ENCODE results near the gene ZDHHC14. TPM values are rescaled to one million over a fixed set of nuclear protein-coding genes. Genes with fewer than 3 reads are reported as not detected.

ZDHHC14 gene
- total RNA-seq, 2 experiments from 2014 or later = 1.3 to 1.6 TPM

DNA sequence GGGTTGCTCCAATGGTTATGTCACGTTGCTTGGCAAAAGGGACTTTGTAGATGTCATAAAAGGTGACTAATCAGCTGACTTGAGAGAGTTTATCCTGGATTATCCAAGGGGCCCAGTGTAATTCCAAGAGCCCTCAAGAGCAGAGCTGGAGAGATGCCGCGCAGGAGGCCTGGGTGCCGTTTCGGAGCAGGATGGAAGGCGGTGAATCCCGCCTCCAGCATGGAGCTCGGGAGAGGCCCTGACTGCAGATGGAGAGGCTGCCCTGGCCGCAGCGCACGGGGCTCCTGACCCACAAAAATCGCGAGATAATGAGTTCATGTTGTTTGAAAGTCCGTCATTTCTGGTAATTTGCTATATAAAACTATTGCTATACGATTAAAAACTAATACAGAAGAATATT is 219.8 kb downstream of the ZDHHC14 start:
- Mint-ChIP-seq H3K9me3 (no peaks in the 10 kb centered on the region), H3K27me3 (no peaks in the 10 kb centered on the region), H3K36me3 (ENCODE audit: low read depth) (no peaks in the 10 kb centered on the region), H3K27ac (no peak overlapping the region), H3K4me3 (no peak overlapping the region), H3K4me1 (ENCODE audit: low read depth) (no peaks in the 10 kb centered on the region)
- Histone ChIP-seq H3K4me3 (ENCODE audit: low read length) (no peak overlapping the region), H3K9me3 (ENCODE audit: control insufficient read depth in 1 of 2, insufficient read depth in 1 of 2, low read length in 2 of 2) (no peaks in the 10 kb centered on the region), H3K27me3 (ENCODE audit: control insufficient read depth in 1 of 2, insufficient read depth in 2 of 2, low read length in 2 of 2) (no peaks in the 10 kb centered on the region), H3K27ac (ENCODE audit: low read depth in 1 of 2, low read length in 2 of 2) (no peak overlapping the region), H3K4me1 (ENCODE audit: insufficient read depth, low read length) (peaks cover 5% of the 10 kb centered on the region), H3K36me3 (ENCODE audit: insufficient read depth, low read length) (no peaks in the 10 kb centered on the region)
- TF ChIP-seq, protein P1, sequence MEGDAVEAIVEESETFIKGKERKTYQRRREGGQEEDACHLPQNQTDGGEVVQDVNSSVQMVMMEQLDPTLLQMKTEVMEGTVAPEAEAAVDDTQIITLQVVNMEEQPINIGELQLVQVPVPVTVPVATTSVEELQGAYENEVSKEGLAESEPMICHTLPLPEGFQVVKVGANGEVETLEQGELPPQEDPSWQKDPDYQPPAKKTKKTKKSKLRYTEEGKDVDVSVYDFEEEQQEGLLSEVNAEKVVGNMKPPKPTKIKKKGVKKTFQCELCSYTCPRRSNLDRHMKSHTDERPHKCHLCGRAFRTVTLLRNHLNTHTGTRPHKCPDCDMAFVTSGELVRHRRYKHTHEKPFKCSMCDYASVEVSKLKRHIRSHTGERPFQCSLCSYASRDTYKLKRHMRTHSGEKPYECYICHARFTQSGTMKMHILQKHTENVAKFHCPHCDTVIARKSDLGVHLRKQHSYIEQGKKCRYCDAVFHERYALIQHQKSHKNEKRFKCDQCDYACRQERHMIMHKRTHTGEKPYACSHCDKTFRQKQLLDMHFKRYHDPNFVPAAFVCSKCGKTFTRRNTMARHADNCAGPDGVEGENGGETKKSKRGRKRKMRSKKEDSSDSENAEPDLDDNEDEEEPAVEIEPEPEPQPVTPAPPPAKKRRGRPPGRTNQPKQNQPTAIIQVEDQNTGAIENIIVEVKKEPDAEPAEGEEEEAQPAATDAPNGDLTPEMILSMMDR (IDR thresholded peaks at IDR 0.05) = no peak
- CTCF ChIA-PET = interaction anchor here (0.9 kb wide), 1 partner anchor 31 kb away, joined by 3 read pairs; no protein-coding TSS in a partner anchor
- ATAC-seq (ENCODE audit: poor library complexity) = no peak
- POLR2A ChIA-PET = no interaction called here
- intact Hi-C loops (cut with DNase I, micrococcal nuclease) = no loop called here
- DNase-seq = no peak

DNA sequence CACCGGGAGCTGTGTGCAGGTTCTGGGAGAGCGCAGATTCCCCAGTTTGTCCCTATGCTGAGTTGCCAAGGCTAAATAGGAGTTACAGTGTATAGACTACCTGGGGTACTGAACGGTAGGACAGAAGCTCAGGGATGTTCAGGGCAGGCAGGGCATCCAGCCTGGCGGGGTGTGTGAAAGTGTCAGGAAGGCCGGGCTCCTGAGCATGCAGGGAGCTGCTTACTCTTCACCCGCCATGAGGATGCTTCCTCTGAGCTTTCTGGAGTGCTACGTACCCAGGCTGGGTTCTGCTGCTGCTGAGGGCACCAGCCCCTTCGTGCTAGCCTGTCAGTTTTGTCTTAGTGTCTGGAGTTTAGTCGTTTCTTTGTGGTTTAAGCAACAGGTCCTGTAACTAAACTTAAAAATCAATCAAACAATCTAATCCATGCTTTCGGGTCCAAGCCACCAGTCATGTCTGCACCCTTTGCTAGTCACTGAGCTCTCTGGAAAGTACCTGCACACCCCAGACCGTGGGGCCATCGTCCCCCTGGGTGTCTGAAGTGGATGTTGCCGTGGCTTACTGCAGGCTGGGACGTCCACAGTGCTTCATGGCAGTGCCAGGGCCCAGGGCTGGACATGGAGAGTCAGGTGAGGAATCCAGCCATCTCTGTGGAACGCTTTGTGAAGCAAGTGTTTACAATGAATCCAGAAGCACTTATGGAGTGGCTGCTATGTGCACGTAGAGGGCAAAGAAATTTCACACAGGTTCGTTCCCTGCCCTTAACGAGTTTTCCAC is 221.7 kb downstream of the ZDHHC14 start:
- Histone ChIP-seq H3K4me3 (ENCODE audit: low read length) (no peak overlapping the region), H3K27ac (ENCODE audit: low read depth in 1 of 2, low read length in 2 of 2) (no peak overlapping the region), H3K27me3 (ENCODE audit: control insufficient read depth in 1 of 2, insufficient read depth in 2 of 2, low read length in 2 of 2) (no peaks in the 10 kb centered on the region), H3K9me3 (ENCODE audit: control insufficient read depth in 1 of 2, insufficient read depth in 1 of 2, low read length in 2 of 2) (no peaks in the 10 kb centered on the region), H3K36me3 (ENCODE audit: insufficient read depth, low read length) (no peaks in the 10 kb centered on the region), H3K4me1 (ENCODE audit: insufficient read depth, low read length) (peaks cover 3% of the 10 kb centered on the region)
- TF ChIP-seq, protein P1 (IDR thresholded peaks at IDR 0.05) = no peak
- H3K27ac Mint-ChIP-seq = no peak overlapping the region
- no peaks in the 10 kb centered on the region for H3K9me3 Mint-ChIP-seq
- ATAC-seq (ENCODE audit: poor library complexity) (no peak), DNase-seq (no peak)
- POLR2A ChIA-PET = no interaction called here
- H3K36me3 Mint-ChIP-seq (ENCODE audit: low read depth) = no peaks in the 10 kb centered on the region
- H3K27me3 Mint-ChIP-seq = no peaks in the 10 kb centered on the region
- H3K4me1 Mint-ChIP-seq (ENCODE audit: low read depth) = no peaks in the 10 kb centered on the region
- no peak overlapping the region for H3K4me3 Mint-ChIP-seq
- intact Hi-C loops (cut with DNase I, micrococcal nuclease) = no loop called here
- CTCF ChIA-PET = interaction anchor here (0.7 kb wide), 1 partner anchor 424 kb away, joined by 3 read pairs; no protein-coding TSS in a partner anchor

DNA sequence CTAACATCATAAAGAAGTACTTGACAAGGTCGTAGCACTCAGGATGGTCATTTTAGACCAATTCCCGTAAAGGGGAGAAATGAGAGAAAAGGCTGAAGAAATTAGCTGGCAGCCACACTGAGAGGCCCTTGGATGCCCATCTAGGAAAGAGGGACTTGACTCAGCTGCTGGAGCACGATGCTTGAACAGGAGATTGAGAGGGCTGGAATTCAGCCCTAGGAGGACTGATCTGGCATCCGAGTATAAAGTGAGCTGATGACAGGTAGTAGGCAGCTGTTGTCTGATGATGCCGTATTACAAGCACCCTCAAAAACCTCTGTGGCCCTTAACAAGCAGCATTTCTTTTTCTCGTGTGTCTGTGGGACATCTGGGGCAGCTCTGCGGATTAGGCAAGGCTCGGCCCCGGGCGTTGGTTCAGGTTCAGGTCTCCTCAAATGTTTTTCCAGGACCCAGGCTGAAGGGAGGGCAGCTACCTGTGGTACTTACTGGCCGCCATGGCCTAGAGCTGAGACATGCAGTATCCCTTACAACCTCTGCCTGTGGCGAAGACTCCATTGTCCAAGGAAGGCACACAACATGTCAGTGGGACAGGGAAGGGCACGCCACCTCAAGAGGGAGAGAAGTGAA is 222.4 kb downstream of the ZDHHC14 start:
- Mint-ChIP-seq H3K36me3 (ENCODE audit: low read depth) (no peaks in the 10 kb centered on the region), H3K27me3 (no peaks in the 10 kb centered on the region), H3K4me3 (no peak overlapping the region), H3K4me1 (ENCODE audit: low read depth) (no peaks in the 10 kb centered on the region), H3K9me3 (no peaks in the 10 kb centered on the region), H3K27ac (no peak overlapping the region)
- Histone ChIP-seq H3K36me3 (ENCODE audit: insufficient read depth, low read length) (no peaks in the 10 kb centered on the region), H3K4me1 (ENCODE audit: insufficient read depth, low read length) (no peaks in the 10 kb centered on the region), H3K27me3 (ENCODE audit: control insufficient read depth in 1 of 2, insufficient read depth in 2 of 2, low read length in 2 of 2) (no peaks in the 10 kb centered on the region), H3K9me3 (ENCODE audit: control insufficient read depth in 1 of 2, insufficient read depth in 1 of 2, low read length in 2 of 2) (no peaks in the 10 kb centered on the region), H3K27ac (ENCODE audit: low read depth in 1 of 2, low read length in 2 of 2) (no peak overlapping the region), H3K4me3 (ENCODE audit: low read length) (no peak overlapping the region)
- intact Hi-C loops (cut with DNase I, micrococcal nuclease) = no loop called here
- ChIA-PET CTCF (no interaction called here), POLR2A (no interaction called here)
- no peak for ATAC-seq (ENCODE audit: poor library complexity)
- TF ChIP-seq, protein P1 (IDR thresholded peaks at IDR 0.05) = no peak
- DNase-seq = no peak
